ENCODE results near the gene HGFAC. TPM values are rescaled to one million over a fixed set of nuclear protein-coding genes. Genes with fewer than 3 reads are reported as not detected.

HGFAC gene
- total and polyA plus RNA-seq, 12 donors = 0.12 to 0.84 (median 0.51) TPM; not detected in 5

DNA sequence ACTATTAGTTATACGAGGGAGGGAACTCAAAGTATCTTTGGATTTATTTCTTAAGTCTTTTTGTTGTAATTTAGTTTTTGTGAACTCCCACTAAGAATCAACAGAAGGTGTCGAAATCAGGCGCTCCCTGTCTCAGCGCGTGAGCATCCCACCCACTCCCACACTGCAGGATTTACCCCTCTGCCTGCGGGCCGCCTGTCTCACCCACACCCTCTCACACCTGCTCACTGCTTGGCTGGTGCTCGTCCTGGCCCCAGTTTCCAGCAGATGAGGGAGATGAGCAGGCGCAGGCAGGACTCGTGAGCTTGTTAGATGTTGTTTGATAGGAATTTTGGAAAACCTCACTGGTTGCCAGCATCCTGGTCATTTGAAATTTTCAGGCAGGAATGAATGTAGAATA lies 20.8 kb upstream of the HGFAC start:
- H3K27me3 ChIP-seq = no peaks in the 10 kb centered on the region
- intact Hi-C loops (cut with DNase I) = no loop called here
- H3K36me3 ChIP-seq (replicated peaks in 1 of 2) = peaks cover 0 to 31% of the 10 kb centered on the region in 2 donors
- 92 to 98% (median 97%) methylated on average over 9 to 10 of the region's 10 CpGs for WGBS, 4 donors
- TF ChIP-seq POLR2A (IDR thresholded peaks at IDR 0.05) = no peak
- TF ChIP-seq, protein P1, sequence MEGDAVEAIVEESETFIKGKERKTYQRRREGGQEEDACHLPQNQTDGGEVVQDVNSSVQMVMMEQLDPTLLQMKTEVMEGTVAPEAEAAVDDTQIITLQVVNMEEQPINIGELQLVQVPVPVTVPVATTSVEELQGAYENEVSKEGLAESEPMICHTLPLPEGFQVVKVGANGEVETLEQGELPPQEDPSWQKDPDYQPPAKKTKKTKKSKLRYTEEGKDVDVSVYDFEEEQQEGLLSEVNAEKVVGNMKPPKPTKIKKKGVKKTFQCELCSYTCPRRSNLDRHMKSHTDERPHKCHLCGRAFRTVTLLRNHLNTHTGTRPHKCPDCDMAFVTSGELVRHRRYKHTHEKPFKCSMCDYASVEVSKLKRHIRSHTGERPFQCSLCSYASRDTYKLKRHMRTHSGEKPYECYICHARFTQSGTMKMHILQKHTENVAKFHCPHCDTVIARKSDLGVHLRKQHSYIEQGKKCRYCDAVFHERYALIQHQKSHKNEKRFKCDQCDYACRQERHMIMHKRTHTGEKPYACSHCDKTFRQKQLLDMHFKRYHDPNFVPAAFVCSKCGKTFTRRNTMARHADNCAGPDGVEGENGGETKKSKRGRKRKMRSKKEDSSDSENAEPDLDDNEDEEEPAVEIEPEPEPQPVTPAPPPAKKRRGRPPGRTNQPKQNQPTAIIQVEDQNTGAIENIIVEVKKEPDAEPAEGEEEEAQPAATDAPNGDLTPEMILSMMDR (IDR thresholded peaks at IDR 0.05) = no peak
- no peaks in the 10 kb centered on the region for H3K9me3 ChIP-seq (replicated peaks in 1 of 3)
- no peak for DNase-seq
- H3K27ac ChIP-seq = no peak overlapping the region
- H3K4me1 ChIP-seq (replicated peaks in 1 of 2) = no peaks in the 10 kb centered on the region
- no peak overlapping the region for H3K4me3 ChIP-seq

DNA sequence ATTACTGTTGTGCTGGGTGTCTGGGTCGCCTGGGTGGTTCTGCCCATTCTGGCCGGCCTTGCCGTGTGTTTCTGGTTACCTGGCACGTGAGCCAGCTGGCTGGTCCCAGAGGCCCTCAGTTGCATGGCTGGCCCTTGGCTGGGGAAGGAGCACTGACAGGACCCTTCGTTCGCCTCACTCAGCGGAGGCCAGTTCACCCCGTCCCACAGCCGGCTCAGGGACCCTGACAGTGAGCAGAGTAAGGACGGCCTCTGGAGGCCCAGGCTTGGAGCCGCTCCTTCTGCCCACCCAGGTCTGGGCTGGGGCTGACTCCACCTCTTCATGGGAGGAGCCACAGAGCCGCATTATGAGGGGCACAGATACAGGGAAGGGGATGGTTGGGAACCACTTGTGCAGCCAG lies 20.3 kb upstream of the HGFAC start:
- no peak for DNase-seq
- H3K4me3 ChIP-seq = no peak overlapping the region
- no peaks in the 10 kb centered on the region for H3K4me1 ChIP-seq (replicated peaks in 1 of 2)
- 82 to 91% (median 88%) methylated on average over 10 to 12 of the region's 12 CpGs for WGBS, 4 donors
- H3K9me3 ChIP-seq (replicated peaks in 1 of 3) = no peaks in the 10 kb centered on the region
- H3K27ac ChIP-seq = no peak overlapping the region
- intact Hi-C loops (cut with DNase I) = no loop called here
- no peaks in the 10 kb centered on the region for H3K27me3 ChIP-seq
- TF ChIP-seq, protein P1 (IDR thresholded peaks at IDR 0.05) = no peak
- TF ChIP-seq POLR2A (IDR thresholded peaks at IDR 0.05) = no peak
- peaks cover 0 to 31% of the 10 kb centered on the region in 2 donors for H3K36me3 ChIP-seq (replicated peaks in 1 of 2)

DNA sequence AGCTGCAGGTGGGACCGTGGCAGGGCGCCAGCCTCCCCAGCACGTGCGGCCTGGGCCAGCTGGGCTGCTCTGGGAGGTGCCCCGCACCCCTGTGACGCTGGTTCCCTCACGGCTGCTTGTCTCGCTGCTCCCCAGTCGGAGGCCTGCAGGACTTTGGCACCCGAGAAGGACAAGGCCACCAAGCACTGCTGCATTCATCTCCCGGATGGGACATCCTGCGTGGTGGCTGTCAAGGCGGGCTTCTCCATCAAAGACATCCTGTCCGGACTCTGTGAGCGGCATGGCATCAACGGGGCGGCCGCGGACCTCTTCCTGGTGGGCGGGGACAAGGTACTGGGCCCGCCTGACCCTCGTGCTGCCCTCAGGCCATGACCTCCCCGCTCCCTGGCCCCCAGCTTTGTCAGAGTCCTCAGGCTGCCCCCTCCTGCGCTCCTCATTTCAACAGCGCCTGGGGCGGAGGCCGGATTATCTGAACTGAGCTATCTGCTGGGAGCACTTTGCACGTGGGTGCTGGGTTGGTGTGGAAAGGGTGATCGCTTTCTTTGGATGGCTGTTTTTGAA lies 19.4 kb upstream of the HGFAC start:
- Histone ChIP-seq H3K9me3 (replicated peaks in 1 of 3) (no peaks in the 10 kb centered on the region), H3K4me1 (replicated peaks in 1 of 2) (no peaks in the 10 kb centered on the region), H3K27ac (no peak overlapping the region), H3K36me3 (replicated peaks in 1 of 2) (peaks cover 0 to 28% of the 10 kb centered on the region in 2 donors), H3K4me3 (no peak overlapping the region), H3K27me3 (no peaks in the 10 kb centered on the region)
- 90 to 94% (median 93%) methylated on average over 18 to 29 of the region's 29 CpGs for WGBS, 4 donors
- TF ChIP-seq, protein P1 (IDR thresholded peaks at IDR 0.05) = no peak
- no peak for TF ChIP-seq POLR2A (IDR thresholded peaks at IDR 0.05)
- intact Hi-C loops (cut with DNase I) = no loop called here
- DNase-seq = no peak

DNA sequence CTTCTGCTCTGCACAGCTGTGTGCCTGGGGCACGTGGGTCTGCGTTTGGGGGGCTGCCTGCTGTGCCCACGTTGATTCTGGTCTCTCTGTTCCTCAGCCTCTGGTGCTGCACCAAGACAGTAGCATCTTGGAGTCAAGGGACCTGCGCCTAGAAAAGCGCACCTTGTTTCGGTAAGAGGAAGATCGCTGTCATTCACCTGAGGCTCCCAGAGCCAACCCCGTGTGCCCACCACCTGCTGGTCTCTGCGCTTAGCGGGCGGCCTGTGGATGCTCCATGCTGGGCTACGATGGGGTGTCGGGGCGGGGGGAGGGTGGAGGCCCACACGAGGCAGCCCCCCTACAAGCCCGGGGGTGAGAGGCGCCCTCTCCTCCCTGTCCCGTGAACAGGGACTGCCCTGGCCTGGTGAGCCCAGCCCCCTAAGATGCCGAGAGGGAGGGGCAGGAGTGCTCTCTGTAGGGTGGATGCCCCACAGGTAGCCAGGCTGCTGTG lies 18.9 kb upstream of the HGFAC start:
- peaks cover 0 to 23% of the 10 kb centered on the region in 2 donors for H3K36me3 ChIP-seq (replicated peaks in 1 of 2)
- H3K4me1 ChIP-seq (replicated peaks in 1 of 2) = no peaks in the 10 kb centered on the region
- H3K4me3 ChIP-seq = no peak overlapping the region
- no peak for DNase-seq
- intact Hi-C loops (cut with DNase I) = no loop called here
- H3K27me3 ChIP-seq = no peaks in the 10 kb centered on the region
- H3K27ac ChIP-seq = no peak overlapping the region
- H3K9me3 ChIP-seq (replicated peaks in 1 of 3) = no peaks in the 10 kb centered on the region
- TF ChIP-seq, protein P1 (IDR thresholded peaks at IDR 0.05) = no peak
- no peak for TF ChIP-seq POLR2A (IDR thresholded peaks at IDR 0.05)
- 93 to 98% (median 94%) methylated on average over 12 to 19 of the region's 19 CpGs for WGBS, 4 donors
